COR-L47 (cell line): Measurements from ENCODE around the gene FUT3.
"Not testable (repeated sequence)": the region's sequence is repeated elsewhere in the genome, so short reads cannot be mapped to it uniquely, and the experiment has no call there.

Source experiments
- DNase-seq: peaks from one replicate; lab custom pipeline; 2025; lab: John Stamatoyannopoulos, UW

The FUT3 gene

DNA sequence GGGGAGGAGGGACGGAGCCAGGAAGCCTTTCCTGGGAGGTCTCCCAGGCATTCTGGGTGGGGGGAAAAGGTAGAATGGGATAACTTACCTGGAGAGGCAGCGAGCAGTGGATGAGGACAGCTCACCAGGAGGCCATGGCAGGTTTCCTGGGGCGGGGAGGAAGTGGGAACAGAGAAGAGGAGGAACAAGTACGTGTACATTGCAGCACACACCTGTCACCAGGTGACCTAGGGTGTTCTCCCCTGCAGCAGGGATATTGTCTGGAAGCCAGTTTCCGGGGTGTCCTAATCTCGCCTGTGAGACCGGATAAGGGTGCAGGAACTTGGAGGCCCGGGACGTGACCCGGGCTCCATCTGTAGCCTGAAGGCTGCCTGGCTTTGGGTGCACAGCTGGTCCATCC lies at the start of gene FUT3:
Gene FUT3 (minus strand): TSS at position 148 of the 400 bp plus-strand sequence.
- no peak for DNase-seq

DNA sequence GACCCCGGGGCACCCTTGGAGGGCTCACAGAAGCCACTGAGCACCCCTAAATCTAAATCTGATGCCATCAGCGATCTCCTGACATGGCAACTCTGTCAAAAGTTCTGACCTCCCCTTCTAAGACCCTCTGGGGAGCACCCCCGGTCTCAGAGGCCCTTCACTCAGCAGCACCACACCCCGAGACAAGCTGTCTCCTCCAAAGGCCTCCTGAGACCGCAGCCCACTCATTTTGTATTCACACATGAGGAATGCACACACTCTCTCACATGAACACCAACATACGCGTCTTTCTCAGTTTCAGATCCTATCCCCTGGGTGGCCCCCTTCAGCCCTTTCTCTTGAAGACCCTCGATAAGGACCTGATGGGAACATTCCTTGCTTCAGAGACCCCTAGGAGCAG lies 49.7 kb upstream of the FUT3 start:
- no peak for DNase-seq

DNA sequence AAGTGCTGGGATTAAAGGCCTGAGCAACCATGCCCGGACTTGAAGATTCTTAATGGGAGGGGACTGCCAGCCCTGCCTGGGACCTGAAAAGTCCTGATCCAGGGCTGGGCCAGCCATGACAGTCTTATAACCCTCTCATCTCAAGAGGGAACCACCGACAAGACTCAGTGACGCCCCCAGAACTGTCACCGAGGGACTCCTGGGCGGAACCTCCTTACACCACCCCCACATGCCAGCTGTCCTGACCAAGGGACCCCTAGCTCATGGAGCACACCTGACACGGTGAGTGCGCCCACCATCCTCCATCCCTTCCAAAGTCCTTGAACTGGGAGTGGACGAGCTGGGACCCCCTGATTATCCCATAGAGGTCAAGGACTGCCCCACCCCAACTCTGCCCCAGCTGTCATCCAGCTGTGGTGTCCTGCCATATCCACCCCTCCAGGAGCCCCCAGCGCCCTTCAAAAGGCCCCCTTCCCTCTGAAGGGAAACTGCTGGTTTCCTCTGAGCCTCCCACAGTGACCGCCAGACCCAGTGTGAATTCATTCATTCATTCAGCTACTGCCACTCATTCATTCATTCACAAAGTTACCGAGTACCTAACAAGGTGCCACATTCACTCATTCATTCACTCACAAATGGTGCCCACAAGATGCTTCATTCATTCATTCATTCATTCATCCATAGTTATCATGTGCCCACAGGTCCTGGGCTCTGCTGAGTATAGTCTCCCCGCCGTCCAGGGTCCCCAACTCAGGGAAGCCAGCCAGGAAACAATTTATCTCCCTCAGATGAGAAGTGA lies 48.7 kb upstream of the FUT3 start:
- no peak for DNase-seq

DNA sequence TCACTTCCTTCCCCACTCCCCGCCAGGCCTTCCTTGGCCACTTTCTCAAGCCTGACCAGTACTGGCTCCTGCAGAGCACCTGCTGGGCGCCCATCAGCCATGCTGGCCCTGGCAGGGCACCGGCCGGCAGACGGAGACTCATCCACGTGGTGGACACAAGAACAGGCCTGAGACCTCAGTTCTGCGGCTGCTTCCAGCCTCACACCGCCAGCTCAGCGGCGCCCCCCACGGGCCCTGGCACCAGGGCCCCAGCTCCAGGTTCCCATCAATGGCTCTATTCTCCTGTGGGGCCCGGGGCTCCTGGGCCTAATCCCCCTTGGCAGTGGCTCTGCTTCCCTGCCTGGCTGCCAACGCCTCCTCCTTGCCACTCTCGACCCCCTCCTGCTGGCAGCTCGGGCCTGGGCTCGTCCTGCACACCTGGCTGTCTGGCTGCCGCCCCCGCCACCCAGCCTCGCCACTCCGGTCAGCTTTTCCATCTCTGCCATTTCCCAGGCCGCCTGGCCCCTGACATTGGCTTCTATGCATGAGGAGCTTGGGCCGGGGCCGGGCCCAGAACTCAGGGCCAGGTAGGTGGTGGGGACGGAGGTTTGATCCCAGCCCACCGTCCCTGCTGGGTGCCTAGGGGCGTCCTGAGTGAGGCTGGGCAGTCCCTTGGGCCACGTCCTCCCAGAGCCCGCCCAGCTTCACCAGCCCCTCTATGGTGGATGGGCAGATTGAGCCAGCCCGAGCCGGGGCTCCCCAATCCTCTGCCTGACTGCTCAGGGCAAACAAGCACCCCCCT lies 46.1 kb upstream of the FUT3 start:
- no peak for DNase-seq

DNA sequence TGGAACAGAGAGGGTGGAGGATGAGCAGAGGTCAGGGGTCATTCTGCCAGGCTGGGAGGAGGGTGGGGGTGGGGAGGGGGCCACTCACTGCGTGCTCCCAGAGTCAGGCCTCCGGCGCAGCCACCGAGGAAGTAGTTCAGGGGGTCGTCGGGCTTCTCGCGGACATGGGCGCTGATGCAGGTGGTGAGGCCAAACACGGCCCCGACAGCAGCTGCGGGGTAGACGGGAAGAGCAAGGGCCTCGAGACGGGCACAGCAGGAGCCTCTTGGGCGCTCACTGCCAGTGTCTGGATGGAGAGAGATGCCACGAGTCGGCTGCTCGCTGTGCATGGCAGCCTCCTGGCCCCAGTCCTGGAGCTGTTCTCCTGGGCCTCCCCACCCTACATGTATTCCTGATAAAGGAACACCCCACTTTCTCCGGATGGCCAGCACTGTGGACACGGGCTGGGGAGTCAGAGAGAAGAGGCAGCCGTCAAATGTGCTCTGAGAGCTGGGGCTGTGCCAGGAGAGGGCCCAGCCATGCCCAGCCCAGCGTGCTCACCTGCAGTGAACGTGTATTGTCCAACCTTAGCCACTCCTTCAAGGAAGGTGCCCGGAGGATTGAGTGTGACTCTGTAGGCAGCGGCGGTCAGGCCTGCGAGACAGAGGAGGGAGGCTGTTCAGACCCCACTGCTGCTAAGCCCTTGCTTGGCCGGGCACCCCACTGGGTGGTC lies 45.3 kb upstream of the FUT3 start:
- no peak for DNase-seq

DNA sequence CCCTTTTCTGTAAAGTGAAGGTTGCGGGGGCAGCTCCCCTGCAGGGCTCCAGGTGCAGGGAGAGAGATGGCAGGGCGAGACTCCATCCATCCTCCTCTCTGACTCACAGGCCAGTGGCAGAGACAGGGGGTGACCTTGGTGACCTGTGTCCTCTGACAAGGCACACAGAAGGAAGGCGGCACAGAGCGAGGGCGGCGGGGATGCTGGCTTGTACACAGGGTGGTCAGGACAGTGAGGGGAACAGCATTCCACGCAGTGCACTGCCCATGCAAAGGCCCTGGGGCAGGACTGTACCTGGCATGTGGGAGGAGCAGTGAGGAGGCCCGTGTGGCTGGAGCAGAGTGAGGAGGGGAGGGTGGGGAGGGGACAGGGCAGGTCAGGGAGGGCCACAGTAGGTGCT lies 44.6 kb upstream of the FUT3 start:
- DNase-seq: no peak

DNA sequence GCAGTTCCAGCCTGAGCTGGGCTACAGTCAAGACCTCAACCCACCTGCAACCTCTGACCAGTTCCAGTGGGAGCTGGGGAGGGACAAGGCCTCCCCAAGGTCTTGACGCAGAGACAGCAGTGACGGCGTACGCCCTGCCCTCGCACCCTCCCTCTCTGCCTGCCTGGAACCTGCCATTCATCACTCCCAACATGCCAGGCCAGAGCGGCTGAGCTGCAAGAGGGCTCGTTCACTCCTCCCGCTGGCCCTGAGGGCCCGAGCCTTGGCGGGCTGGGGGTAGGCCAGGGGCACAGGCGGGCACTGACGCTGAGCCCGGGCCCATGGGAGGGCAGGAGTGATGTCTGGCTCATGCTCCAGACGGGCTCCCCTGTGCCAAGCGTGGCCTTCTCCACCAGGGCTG lies 44.2 kb upstream of the FUT3 start:
- no peak for DNase-seq

DNA sequence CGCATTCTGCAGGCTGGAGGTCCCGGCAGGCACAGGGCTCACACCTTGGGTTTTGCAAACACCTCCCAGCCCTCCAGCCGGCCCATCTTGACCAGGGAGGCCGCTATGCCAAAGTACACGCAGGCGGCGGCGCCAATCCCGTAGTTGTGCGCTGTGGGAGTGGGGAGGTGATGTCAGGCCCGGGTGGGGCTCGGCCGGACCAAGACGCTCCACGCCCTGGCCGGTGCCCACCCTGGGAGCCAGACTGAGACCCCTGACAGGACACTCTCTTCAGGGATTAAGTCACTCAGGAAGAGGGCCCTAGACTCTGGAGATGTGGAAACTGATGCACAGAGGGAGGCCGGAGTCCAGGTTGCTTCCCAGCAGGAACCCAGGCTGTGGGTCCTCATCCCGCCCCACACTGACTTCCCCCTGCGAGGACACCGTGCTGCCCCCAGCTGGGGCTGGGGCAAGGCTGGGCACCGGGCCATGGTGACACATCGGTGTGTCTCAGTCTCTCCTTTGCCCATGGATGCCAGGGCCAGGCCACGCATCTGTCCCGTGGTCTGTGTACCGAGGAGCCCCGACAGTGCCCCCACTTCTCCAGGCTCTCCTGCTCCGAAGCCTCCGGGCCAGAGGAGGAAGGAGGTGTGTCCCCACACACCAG lies 43.6 kb upstream of the FUT3 start:
- DNase-seq: no peak

DNA sequence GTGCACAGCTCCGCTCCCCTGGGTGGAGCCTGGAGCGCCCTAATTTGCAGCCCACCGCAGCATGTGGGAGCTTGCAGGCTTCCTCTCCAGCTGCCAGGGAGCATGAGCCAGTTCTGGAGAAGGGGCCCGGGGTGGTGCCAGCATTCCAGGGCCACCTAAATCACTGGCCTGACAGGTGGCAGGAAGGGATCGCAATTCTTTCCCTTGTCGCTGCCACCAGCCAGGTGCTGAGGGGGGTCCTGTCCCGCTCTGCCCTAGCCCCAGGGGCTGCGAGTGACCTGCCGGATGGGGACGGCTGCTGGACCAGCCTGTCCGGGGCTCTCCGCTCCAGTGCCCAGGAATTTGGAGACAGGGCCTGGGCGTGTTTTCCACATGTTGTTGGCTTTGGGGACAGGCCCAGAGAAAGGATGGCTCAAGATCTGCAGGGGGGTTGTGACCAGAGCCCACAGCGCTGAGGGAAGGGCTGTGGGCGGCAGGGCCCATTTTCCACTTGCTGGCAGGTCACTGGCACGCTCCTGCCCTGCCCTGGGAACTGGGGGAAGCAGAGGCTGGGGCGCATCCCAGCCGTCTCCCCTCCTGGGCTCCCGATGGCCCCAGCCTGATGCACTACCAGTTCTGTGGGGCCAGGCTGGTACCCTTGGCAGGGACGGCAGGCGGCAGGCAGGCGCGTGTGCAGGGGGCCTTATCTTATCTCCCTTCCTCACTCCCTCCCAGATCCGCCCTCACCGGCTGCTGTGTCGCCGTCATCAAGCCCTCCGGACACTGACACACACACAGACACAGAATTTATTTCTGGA lies 42.9 kb upstream of the FUT3 start:
- DNase-seq: no peak

DNA sequence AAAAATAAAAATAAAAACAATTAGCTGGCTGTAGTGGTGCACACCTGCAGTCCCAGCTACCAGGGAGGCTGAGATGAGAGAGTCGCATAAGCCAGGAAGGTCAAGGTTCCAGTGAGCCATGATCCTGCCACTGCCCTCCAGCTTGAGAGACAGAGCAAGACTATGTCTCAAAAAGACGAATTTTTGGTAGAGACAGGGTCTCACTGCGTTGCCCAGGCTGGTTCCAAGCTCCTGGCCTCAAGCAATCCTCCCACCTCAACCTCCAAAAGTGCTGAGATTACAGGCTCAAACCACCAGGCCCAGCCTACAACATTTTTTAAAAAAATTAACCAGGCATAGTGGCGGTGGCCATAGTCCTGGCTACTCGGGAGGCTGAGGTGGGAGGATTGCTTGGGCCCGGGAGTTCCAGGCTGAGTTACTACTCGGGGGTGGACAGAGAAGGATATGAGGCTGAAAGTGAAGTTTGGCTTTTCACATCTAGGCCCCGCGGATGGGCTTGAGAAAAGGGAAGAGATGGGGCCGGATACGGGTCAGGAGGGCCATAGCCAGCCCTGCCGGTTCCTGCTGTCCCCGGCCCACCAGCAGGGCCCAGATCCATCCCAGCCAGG lies 42.2 kb upstream of the FUT3 start:
- no peak for DNase-seq

DNA sequence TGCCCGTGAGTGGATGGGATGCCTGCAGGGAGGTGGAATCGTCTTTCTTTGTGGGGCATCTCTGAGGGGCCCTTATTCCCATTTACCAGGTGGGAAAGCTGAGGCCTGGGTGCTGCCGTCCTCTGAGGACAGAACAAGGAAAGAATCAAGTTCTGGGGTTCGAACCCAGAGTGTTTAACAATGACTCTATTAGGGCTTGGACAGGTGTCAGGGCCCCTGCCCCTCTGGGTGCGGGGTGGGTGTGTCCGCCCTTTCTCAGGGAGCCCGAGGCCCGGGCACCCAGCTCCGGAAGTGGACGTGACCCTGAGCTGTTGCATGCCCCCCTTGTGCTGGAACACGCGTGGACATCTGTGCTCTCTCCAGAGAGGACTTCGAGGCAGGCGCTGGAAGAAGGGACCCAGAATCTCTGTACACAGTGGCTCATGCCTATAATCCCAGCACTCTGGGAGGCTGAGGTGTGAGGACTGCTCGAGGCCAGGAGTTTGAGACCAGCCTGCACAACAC lies 41.6 kb upstream of the FUT3 start:
- no peak for DNase-seq

DNA sequence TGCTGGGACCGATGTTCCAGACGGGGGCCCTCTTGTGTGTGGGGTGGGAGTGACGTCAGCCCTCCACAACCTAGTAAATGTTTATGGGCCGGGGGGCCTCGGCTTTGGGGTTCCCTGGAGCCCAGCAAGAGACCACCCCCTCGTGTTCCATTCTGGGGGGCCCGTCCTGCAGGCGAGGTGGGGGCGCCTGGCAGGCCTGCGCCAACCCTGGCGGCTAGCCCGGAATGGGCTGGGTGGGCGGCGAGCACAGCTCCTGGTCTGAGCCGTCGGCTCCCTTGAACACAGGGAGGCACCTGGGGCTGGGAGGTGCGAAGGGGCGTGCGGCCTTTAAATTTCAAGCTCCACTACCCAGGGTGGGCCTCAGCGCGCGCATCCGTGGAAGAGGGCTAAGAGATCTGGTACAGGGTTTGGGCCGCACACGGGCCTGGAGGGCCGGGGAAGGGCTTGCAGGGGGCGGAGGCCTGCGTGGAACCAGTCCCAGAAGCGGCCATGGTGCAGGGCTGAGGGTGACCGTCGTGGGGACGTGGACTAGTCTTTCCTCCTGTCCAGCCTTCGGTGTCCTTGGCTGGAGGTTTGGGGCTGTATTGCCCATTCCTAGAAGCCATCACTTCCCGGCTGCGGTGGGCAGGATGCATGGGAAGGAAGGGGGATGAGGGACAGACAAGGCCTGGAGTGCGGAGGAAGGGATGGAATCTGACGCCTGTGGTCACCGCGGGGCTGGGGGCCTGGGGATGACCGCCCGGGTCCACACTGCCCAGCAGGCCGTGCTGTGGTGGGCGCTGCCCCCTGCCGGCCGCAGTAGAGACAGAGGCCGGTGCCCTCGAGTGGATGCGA lies 40.9 kb upstream of the FUT3 start:
- no peak for DNase-seq

DNA sequence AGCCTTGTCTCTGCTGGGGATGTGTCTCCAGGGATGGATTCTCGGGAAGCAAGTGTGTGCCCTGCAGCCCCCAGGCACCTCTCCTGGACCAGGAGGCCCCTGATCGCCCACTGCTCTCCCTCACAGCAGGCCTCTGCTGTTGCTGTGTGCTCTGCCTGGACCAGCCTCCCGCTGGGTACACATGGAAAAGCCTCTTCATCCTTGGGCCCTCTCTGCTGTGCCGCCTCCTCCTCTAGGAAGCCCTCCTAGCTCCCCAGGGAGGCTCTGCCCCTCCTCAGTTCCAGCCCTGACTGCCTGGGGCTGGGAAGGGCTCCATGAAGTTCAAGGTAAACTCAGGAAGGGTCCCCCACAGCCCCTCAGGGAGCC lies 40.3 kb upstream of the FUT3 start:
- no peak for DNase-seq

DNA sequence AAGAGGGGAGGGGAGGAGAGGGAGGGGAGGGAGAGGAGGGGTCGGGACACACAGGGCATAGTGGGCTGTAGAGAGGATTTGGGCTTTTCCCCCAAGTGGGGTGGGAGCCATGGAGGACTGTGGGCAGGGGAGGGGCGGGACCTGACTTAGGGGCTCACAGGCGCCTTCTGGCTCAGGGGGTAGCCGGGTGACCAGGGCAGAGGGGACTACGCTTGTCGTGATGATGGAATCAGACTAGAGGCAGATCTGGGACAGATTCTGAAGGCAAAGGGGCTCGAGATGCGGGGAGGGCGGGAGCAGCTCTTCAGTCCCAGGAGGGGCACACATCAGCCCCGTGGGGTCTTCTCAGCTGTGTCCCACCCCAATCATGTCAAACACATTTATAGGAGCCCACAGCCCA lies 38.9 kb upstream of the FUT3 start:
- DNase-seq: no peak

DNA sequence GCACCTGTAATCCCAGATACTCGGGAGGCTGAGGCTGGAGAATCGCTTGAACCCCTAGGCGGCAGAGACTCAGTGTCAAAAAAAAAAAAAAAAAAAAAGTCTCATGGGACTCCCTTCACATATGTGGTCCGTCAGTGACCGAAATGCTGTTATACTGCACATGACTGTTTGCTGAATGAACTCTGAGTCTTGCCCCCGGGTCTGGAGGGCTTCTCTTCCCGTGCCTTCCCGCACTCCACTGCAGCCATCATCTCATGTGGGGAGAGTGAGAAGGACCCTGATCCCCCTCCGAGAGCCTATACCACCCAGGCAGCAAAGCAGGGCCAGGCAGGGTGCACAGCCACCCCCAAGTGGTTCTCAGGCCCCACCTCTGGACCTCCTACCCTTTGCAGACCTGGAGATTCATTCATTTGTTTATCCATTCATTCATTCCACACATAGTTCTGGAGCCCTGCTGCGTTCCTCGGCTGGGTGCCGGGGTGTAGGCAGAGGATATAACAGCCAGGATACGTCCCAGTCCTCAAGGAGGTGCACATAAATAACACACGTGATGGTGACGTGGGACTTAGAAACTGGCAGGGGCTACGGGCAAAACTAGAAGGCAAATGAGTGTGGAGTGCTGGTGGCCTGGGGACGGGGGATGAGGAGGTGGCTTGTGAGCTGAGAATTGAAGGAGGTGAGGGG lies 38.2 kb upstream of the FUT3 start:
- DNase-seq: no peak

DNA sequence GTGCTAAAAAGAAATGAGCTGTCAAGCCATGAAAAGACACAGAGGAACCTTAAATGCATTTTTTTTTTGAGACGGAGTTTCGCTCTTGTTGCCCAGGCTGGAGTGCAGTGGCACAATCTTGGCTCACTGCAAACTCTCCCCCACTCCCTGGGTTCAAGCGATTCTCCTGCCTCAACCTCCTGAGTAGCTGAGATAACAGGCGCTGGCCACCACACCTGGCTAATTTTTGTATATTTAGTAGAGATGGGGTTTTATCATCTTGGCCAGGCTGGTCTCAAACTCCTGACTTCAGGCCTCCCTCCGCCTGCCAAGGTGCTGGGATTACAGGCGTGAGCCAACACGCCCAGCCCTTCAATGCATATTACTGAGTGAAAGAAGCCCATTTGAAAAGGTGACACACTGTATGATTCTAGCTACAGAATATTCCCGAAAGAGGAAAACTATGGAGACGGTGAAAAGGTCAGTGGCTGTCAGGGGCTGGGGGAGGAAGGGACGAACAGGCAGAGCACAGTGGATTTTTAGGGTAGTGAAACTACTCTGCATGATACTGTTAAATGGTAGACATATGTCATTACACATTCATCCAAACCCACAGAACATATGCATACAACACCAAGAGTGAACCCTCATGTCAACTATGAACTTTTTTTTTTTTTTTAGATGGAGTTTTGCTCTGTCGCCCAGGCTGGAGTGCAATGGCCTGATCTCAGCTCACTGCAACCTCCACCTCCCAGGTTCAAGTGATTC lies 33.0 kb upstream of the FUT3 start:
- DNase-seq: not testable (repeated sequence)

DNA sequence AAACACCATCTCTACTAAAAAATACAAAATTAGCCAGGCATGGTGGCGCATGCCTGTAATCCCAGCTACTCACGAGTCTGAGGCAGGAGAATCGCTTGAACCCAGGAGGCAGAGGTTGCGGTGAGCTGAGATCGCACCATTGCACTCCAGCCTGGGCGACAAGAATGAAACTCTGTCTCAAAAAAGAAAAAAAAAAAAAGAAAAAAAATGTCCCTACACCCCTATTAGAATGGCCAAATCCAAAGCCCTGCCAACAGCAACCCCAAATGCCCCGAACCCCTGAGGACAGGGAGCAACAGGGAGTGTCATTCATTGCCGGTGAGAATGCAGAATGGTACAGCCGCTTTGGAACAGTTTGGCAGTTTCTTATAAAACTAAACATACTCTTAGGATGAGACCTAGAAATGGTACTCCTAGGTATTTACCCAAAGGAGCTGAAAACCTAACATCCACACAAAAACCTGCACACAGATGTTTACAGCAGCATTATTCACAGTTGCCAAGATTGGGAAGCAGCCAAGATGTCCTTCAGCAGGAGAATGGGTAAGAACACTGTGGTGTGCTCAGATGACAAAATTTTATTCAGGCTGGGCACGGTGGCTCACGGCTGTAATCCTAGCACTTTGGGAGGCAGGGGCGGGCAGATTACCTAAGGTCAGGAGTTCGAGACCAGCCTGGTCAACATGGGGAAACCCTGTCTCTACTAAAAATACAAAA lies 32.1 kb upstream of the FUT3 start:
- not testable (repeated sequence) for DNase-seq

DNA sequence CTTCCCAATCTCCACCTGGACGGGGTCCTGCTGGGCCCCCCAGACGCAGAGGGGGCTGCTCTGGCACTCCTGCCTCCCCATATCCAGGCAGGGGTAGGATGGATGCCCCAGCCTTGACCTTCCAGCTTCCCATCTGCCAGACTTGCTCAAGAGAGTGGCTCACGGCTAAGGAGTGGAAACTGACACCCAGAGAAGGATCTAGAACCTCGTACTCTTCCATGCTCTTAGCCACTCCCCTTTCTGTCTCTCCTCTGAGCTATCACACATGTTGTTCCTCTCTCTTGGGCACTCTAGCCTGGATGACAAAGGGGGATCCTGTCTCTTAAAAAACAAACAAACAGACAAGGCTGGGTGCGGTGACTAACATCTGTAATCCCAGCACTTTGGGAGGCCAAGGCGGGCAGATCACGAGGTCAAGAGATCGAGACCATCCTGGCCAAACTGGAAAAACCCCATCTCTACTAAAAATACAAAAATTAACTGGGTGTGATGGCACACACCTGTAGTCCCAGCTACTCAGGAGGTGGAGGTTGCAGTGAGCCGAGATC lies 31.2 kb upstream of the FUT3 start:
- DNase-seq: no peak
